NCI-H1048 (cell line): Measurements from ENCODE around the gene TBP.
"Not testable (repeated sequence)": the region's sequence is repeated elsewhere in the genome, so short reads cannot be mapped to it uniquely, and the experiment has no call there.

Source experiments
- DNase-seq: peaks from one replicate; lab custom pipeline; 2025; lab: John Stamatoyannopoulos, UW

Gene TBP

DNA sequence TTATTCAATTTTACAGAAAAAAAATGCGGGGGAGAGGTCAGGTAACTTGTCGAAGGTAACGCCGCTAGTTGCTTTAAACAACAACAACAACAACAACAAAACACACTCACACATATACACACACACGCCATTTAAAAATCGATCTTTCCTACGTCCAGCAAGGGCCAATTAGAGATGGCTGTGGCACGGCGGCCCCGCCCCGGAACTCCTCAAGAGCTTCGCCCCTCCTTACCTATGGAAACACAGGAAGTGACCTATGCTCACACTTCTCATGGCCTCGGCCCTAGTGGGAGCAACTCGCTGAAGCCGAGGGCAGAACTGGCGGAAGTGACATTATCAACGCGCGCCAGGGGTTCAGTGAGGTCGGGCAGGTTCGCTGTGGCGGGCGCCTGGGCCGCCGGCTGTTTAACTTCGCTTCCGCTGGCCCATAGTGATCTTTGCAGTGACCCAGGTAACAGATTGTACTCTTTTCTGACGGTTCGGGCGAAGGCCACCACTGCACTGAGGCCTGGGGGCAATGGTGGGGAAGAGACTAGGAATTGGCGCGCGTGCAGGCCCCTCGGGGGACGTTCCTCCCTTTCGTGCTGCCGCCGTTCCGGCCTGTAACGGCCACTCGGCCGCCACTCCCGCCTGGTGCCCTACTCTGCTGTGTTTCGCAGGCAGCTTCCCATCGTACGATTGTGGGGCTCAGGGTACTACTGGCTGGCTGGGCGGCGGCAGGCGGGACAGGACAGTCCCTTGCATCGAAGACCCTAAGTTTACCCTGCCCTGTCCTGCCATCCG is at the start of gene TBP:
Gene TBP (plus strand): TSS at position 357 of the 783 bp plus-strand sequence. CDS start 2,661 bp downstream, outside the sequence.
- peak; percentile 89 for DNase-seq

GRCh38 chr6:170504479-170504878 is 49.7 kb upstream of the TBP start:
- DNase-seq, result no peak

- DNase-seq, result no peak
Observed at GRCh38 chr6:170505306-170505705, 48.9 kb upstream of the TBP start.

DNA sequence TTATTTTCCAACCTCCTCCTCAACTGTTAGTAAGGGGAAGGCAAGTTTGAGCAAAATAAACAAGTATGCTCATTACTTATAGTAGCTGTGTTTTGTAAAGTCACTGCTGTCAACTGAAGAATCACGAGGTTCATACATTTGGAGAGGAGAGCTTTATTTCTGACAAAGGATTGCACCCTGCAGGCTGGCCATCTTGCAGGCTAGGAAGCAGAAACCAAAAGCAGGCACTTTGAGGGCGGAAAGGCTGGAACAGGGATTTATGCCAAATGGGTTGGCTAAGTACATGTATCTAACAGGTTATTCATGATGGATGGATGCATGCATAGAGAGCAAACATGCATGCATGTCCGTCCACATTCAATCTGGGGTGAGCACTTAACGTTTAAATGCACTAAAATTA is 47.7 kb upstream of the TBP start:
- no peak for DNase-seq

DNA sequence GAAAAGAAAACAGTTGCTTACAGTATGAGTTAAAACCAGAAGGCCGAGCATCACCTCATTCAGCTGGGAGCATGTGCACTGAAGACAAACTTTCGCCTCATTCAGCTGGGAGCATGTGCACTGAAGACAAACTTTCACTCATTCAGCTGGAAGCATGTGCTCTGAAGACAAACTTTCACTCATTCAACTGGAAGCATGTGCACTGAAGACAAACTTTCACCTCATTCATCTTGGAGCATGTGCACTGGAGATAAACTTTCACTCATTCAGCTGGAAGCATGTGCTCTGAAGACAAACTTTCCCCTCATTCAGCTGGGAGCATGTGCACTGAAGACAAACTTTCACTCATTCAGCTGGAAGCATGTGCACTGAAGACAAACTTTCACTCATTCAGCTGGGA is 46.4 kb upstream of the TBP start:
- DNase-seq, result not testable (repeated sequence)

- not testable (repeated sequence) for DNase-seq
Observed at GRCh38 chr6:170508275-170508674, 45.9 kb upstream of the TBP start.

DNA sequence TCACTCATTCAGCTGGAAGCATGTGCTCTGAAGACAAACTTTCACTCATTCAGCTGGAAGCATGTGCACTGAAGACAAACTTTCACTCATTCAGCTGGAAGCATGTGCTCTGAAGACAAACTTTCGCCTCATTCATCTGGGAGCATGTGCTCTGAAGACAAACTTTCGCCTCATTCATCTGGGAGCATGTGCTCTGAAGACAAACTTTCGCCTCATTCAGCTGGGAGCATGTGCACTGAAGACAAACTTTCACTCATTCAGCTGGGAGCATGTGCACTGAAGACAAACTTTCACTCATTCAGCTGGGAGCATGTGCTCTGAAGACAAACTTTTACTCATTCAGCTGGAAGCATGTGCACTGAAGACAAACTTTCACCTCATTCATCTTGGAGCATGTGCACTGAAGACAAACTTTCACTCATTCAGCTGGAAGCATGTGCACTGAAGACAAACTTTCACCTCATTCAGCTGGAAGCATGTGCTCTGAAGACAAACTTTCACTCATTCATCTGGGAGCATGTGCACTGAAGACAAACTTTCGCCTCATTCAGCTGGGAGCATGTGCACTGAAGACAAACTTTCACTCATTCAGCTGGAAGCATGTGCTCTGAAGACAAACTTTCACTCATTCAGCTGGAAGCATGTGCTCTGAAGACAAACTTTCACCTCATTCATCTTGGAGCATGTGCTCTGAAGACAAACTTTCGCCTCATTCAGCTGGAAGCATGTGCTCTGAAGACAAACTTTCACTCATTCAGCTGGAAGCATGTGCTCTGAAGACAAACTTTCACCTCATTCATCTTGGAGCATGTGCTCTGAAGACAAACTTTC is 45.1 kb upstream of the TBP start:
- DNase-seq, result not testable (repeated sequence)

- DNase-seq, result no peak
Observed at GRCh38 chr6:170509723-170510018, 44.5 kb upstream of the TBP start.

- DNase-seq, result no peak
Observed at GRCh38 chr6:170510631-170511030, 43.5 kb upstream of the TBP start.

GRCh38 chr6:170512249-170512648 is 41.9 kb upstream of the TBP start:
- no peak for DNase-seq

DNA sequence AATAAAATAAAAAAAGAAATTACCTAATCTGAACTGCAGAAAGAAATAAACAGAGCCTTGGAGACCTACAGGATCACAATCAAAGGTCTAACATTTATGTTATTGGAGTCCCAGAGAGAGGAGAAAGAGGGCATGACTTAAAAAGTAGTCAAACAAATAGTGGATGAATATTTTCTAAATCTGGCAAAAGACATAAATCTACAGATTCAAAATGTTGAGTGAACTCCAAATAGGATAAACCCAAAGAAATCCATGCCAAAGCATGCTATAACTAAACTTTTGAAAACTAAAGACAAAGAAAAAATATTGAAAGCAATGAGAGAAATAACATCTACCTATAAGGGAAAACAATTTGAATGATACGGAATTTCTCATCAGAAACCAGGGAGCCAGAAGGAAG is 39.3 kb upstream of the TBP start:
- no peak for DNase-seq

DNA sequence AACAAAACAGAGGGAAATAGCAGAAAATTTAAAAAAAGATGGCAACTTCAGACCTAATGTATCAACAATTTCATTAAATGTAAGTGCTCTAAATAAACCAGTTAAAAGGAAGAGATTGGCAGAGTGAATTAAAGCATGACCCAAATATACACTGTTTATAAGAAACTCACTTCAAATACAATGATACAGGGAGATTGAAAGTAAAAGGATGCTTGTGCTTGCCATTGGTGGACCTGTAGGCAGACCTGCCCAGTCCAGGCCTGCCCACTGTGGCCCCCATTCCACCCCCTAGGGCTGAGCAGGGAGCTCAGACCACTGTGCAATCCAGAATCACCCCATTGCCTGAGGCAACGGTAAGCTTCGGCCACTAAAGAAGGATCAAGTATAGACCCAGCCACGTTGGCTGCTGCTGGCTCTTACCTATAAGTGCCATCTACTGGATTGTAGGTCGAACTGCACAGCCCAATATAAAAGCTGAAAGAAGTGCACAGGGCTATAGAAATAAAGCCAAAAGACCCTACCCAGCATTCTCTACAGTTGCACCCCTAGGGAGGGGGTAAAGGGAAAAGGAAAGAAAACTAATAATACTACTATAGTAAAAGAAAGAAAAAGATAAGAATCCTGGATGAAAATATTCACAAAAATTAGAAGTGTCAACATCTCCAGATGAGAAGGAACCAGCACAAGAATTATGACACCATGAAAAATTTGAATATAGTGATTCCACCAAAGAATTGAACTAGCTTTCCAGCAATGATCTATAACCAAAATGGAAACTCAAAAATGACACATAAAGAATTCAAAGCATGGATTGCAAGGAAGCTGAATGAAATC is 37.2 kb upstream of the TBP start:
- no peak for DNase-seq

DNA sequence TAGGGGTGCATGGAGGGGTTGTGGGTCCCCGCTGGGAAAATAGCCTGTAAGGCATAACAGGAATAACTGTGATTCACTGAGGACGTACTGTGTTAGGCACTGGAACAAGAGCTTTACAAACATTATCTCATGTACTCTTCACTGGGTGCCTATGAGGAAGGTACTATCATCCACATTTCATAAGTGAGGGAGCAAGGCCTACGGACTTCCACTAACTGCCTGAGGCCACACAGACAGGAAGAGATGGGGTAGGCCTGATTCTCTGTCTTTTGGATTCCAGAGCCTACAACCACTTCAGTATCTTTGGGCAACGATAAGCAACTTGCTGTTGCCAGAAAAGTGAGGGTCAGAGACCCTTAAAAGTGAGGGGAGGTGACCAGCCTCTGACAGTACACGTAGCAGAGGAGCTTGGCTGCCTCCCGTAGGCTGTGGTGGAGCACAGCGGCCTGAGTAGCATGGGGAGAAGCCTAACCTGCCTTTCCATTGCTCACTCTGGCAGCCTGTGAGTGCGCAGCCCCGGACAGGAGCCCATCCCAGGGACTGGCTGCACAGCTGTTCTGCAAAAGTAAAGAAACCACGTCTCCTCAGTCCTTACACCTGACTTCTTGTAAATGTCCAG is 31.5 kb upstream of the TBP start:
- DNase-seq, result no peak

DNA sequence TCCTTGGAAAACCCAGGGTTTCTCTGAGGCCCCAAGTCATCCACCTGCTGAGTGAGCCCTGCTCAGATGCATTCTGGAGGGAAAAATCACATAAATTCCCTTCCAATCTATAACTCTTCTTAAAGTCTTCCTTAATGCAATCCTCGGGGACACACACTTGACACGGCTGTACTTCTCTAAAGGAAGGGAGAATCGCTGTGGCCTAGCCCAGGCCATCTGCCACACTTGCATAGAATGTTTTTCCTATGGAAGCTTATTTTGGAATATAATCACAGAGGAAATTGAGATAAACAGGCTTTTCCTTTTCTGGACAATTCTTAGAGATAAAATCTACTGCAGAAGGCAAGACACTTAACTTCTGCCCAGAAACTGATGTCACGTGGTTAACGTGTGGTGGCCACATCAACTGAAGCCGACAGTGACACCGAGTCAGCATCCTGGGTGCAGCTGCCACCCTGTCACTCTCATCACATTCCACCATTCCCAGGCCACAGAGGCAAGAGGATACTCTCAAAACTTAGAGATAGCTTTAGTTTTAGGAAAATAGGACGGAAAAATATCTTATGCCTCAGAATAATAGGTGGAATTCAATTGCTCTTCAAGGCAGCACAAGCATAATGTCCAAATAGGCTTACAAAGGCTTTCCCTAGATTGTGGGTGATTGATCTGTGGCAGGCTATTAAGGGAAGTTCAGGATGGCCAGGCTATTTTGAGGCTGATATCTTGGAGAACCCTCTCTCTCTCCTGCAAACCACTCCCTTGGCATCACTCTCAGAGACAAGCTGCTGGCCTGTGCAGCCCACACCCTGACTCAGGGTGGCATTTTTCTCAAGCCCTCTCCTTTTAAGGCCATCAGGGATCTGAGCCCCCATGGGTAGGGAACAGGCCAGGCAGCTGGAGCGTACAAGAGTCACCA is 30.7 kb upstream of the TBP start:
- DNase-seq, result no peak

DNA sequence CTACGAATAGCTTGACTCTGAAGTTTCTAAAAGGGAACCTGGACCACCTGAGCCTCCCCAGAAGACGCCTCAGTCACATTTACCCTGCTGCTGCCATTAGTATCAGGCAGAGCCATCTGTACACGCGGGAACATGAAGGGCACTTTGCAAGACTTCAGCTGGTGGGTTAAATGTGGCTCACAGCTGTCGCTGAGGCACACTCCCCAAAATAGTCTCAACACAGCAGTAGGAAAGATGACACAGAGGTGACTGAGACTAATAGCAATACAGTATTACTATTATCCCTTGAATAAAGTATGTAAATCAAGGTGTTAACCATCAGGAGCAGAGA is 30.0 kb upstream of the TBP start:
- no peak for DNase-seq

- DNase-seq, result no peak
Observed at GRCh38 chr6:170525795-170526194, 28.4 kb upstream of the TBP start.

GRCh38 chr6:170527995-170528394 is 26.2 kb upstream of the TBP start:
- not testable (repeated sequence) for DNase-seq

DNA sequence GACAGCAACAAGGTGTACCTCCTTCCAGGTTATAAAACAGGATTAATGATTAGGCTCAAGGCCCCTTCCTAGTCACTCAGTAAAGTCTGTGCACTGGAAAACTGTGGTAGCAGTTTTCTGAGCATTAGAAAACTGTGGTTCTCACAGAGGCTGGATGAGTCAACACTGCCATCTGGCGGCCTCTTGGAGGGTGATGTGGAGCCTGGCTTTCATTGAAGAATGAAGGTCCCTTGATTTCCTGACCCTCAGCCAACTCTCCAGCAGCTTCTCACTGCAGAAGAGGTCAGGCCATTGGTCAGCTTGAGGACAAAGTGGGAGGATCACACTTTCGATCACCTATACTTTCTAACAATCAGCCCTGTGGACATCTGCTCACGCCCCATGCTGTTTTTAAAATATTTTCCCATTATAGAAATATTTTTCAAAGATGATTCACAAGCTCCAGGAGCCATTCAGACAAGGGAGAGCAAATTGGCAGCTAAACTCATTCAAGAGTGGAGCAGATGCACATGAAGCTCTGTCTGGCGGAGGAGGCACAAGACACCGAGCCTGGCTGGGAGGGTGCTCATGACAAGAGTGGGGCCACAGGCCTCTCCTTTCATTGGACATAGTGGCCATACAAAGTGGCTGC is 24.2 kb upstream of the TBP start:
- no peak for DNase-seq

DNA sequence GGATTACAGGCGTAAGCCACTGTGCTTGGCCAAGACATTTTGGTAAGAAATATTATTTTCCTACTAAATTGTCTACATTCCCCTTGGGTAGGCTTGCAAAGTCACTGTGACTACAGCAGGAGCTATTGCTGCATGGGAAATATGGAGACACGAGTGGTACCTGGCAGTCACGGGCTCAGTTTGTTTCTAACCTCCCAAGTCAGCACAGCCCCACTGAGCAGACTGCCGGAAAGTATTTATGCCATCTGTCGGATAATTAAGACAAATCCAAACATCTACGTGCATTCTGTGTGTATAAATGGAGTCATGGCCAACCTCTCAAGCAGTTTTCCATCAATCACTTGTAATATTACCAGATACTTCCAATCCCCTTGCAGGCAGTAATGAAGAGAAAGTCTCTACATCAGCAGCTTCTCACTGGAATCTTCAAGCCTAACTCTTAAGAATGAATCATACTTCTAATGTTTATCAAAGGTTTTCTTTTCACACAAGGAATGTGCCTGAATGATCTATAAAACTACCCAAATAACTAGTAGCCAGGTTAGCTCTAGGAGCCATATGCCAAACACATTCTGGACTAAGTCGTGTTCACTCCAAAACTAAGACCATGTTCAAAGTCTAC is 21.2 kb upstream of the TBP start:
- DNase-seq, result no peak

- no peak for DNase-seq
Observed at GRCh38 chr6:170533792-170534191, 20.4 kb upstream of the TBP start.
